Left ventricle myocardium inferior (tissue), 1 donor: Measurements from ENCODE around the gene NEO1. TPM values are rescaled to one million over a fixed set of nuclear protein-coding genes. Genes with fewer than 3 reads are reported as not detected.
A peak's percentile ranks its signal among the peaks of the same experiment; 100 is the strongest.

Experiments used
- DNase-seq: peaks from one replicate; pipeline ENCODE4 v3.0.0-alpha.2; 2020
- H3K27ac ChIP-seq: fragments of 200-600 bp; replicated peaks from 2 replicates; pipeline ENCODE4 v1.8.0; 2021
- H3K27me3 ChIP-seq: fragments of 200-600 bp; 2 replicates; pipeline ENCODE4 v1.8.0; 2021; ENCODE audit warnings: low read depth
- H3K36me3 ChIP-seq: fragments of 200-600 bp; 2 replicates; pipeline ENCODE4 v1.8.0; 2021
- H3K4me1 ChIP-seq: fragments of 200-600 bp; 2 replicates; pipeline ENCODE4 v1.8.0; 2021
- H3K4me3 ChIP-seq: fragments of 200-600 bp; 2 replicates; pipeline ENCODE4 v1.8.0; 2021; ENCODE audit warnings: mild to moderate bottlenecking, moderate library complexity
- H3K9me3 ChIP-seq: fragments of 200-600 bp; replicated peaks from 2 replicates; pipeline ENCODE4 v1.8.0; 2021
- intact Hi-C: fragments of 100-400 bp; cut with micrococcal nuclease; formaldehyde crosslinking; loops from one replicate; pipeline ENCODE4 v1.11.0; 2022
- total RNA-seq: library from RNA; stranded (reverse); fragmentation: NEBNext Ultra II Directional; extraction: Animal tissue kit (Norgen Biotek cat#: 25700); gene quantifications from one replicate; pipeline ENCODE4 v1.2.1, GENCODE V29; 2021
- TF ChIP-seq, protein P1 (sequence below): fragments of 200-600 bp; IDR thresholded peaks from 2 replicates; pipeline ENCODE4 v1.8.0; 2021; ENCODE audit warnings: antibody characterized with exemption, mild to moderate bottlenecking, borderline replicate concordance
- donor health status: DM: no; HTN: yes; CAD: no; lungs with severe emphysema.

The NEO1 gene
- total RNA-seq, 1 donor from 2014 or later = 9.0 TPM

DNA sequence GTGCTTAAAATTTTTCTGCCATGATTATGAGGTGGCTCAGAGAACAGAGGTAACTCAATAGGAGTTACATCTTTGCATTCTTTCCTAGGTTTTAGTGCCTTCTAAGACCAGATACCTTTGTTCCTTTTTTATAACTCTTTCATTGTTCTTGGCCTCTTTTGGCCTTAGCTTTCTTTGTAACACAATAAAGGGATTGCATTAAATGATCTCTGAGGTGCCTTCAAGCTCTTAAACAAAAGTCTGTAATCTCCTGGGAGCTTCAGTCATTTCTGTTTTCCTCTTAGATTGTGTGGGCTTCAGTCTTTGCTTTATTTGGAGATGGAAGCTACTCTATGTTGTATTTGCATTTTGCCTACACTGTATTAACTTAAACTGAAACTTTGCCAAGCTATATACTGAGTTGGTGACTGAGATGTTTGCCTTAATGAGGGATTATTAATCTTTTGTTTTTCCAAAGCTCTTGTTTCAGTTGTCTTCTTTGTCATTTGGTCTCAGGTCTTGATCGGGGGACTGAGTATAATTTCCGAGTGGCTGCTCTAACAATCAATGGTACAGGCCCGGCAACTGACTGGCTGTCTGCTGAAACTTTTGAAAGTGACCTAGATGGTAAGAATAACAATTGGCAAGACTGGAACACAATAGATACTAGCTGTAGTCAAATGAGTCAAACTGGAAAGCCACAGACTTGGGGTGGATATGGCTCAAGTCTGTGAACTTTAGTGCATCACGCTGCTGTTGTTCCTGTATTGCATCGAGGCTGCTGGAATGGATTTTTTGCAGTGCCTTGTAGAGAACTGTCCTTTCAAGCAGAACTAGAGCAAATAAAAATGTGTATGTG is 206.2 kb downstream of the NEO1 start:
- TF ChIP-seq, protein P1, sequence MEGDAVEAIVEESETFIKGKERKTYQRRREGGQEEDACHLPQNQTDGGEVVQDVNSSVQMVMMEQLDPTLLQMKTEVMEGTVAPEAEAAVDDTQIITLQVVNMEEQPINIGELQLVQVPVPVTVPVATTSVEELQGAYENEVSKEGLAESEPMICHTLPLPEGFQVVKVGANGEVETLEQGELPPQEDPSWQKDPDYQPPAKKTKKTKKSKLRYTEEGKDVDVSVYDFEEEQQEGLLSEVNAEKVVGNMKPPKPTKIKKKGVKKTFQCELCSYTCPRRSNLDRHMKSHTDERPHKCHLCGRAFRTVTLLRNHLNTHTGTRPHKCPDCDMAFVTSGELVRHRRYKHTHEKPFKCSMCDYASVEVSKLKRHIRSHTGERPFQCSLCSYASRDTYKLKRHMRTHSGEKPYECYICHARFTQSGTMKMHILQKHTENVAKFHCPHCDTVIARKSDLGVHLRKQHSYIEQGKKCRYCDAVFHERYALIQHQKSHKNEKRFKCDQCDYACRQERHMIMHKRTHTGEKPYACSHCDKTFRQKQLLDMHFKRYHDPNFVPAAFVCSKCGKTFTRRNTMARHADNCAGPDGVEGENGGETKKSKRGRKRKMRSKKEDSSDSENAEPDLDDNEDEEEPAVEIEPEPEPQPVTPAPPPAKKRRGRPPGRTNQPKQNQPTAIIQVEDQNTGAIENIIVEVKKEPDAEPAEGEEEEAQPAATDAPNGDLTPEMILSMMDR = no peak
- Histone ChIP-seq H3K27me3 (no peaks in the 10 kb centered on the region), H3K4me3 (no peak overlapping the region), H3K9me3 (no peaks in the 10 kb centered on the region), H3K27ac (no peak overlapping the region), H3K4me1 (no peaks in the 10 kb centered on the region), H3K36me3 (peaks cover 54% of the 10 kb centered on the region)
- intact Hi-C loops = no loop called here
- DNase-seq = no peak

DNA sequence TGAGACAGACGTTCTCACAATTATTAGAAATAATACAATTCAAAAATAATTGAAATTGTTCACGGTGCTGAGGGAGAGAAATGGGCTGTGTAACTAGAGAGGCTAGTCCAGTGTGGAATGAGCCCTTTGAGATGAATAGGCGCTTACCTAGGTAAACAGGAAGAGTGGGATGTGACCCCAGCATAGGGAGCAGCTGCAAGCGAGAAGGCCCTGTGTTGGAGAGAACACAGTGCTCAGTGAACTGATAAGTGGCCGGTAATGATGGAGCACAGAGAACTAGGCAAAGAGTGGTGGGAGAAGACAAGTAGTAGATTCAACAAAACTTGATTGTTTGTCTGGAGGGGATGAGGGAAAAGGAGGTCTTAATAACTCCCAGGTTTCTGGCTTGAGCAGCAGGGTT is 212.6 kb downstream of the NEO1 start:
- Histone ChIP-seq H3K27me3 (no peaks in the 10 kb centered on the region), H3K9me3 (no peaks in the 10 kb centered on the region), H3K4me3 (no peak overlapping the region), H3K27ac (no peak overlapping the region), H3K4me1 (peaks cover 8% of the 10 kb centered on the region), H3K36me3 (peaks cover 29% of the 10 kb centered on the region)
- intact Hi-C loops = no loop called here
- no peak for DNase-seq
- TF ChIP-seq, protein P1 = no peak

DNA sequence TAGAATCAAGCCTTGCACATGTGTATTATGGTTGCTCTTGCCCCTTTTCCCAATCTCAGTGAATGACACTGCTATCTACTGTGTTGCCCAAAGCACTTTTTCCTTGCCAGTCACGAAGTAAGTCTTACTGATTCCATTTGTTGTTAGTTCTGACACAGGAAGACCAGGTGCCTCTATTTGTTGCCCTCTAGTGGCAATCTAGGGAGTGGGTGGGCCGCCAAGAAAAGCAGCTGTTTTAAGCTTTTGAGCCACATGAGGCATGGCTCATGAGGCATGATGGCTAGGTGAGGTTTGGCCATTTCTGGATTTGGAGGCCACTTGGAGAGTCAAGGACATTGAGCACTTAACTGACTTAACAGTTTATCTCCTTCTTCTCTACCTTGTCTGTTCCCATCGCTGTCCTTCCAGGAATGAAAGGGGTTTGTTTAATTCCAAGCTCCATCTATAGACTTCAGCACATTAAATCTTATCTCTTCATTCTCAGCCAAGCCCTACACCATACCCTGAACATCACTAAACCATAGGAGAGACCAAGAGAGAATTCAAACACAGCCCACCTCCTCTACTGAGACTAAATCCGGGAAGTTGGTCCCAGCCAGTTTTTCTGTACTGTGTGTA is 213.4 kb downstream of the NEO1 start:
- TF ChIP-seq, protein P1 = peak; percentile 60
- intact Hi-C loops = no loop called here
- Histone ChIP-seq H3K27me3 (no peaks in the 10 kb centered on the region), H3K4me1 (peaks cover 8% of the 10 kb centered on the region), H3K27ac (no peak overlapping the region), H3K36me3 (peaks cover 26% of the 10 kb centered on the region), H3K4me3 (no peak overlapping the region), H3K9me3 (no peaks in the 10 kb centered on the region)
- DNase-seq = no peak

DNA sequence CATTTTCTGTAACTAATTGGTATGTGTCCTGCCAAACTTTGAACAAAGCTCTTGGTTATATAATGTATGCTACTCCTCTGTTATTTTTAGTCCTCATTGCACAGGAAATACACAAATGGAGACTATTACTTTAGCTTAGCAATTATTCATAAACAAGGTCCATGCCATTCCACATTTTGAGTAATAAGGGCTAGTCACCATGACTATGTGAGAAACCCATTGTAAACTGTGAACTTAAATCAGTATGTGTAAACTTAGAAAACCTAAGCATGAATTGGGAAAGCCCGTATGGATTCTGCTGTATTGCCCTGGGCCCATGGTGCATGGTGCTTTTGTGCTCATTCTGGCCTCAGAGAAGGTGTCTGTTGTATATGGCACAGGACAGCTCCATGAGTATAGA is 216.2 kb downstream of the NEO1 start:
- TF ChIP-seq, protein P1 = no peak
- H3K4me3 ChIP-seq = no peak overlapping the region
- peaks cover 11% of the 10 kb centered on the region for H3K4me1 ChIP-seq
- peaks cover 22% of the 10 kb centered on the region for H3K36me3 ChIP-seq
- no peaks in the 10 kb centered on the region for H3K9me3 ChIP-seq
- H3K27me3 ChIP-seq = no peaks in the 10 kb centered on the region
- no peak overlapping the region for H3K27ac ChIP-seq
- intact Hi-C loops = no loop called here
- no peak for DNase-seq

DNA sequence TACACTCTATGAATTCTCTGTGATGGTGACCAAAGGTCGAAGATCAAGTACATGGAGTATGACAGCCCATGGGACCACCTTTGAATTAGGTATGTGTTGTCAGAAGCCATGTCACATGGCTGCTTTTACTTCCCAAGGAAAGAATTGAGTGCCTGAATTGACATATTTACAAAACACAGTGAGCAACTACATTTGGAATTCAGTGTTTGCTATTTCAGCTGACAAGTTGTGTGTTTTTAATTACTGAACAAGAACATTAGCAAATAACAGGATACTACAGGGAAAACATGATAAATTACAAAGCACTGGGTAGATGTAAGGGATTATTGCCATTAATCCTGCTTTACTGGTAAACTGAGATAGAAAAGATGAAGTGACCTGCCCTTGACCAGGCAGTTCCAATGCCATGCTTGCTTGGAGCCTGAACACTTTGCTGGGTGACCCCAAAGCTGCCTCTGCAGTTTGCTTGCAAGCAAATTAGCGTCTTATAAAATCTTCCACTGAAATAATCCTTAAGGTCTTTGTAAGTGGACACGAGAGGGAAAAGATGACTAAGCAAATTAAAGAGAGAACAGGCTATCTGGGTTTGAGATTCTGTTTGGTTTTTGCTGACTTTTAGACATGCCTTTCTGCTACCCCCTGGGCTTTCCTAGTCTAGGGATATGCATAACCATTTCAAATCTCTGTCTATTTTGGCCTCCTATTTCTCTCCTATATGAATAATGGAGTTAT is 218.3 kb downstream of the NEO1 start:
- Histone ChIP-seq H3K4me3 (no peak overlapping the region), H3K27me3 (no peaks in the 10 kb centered on the region), H3K4me1 (peaks cover 11% of the 10 kb centered on the region), H3K27ac (no peak overlapping the region), H3K9me3 (no peaks in the 10 kb centered on the region), H3K36me3 (peaks cover 22% of the 10 kb centered on the region)
- intact Hi-C loops = no loop called here
- TF ChIP-seq, protein P1 = no peak
- no peak for DNase-seq
